ENCODE measurements around the gene ABCD1. TPM values are rescaled to one million over a fixed set of nuclear protein-coding genes. Genes with fewer than 3 reads are reported as not detected.
A peak's percentile ranks its signal among the peaks of the same experiment; 100 is the strongest.

The ABCD1 gene
- polyA plus RNA-seq, 3 donors, result 5.6 to 22.5 (median 5.8) TPM

- Histone ChIP-seq H3K4me2 (replicated peaks; ENCODE audit: extremely low read depth, low read length, poor library complexity, severe bottlenecking) (no peak overlapping the region), H3K79me2 (ENCODE audit: insufficient read depth, low read length) (no peaks in the 10 kb centered on the region), H3K9ac (ENCODE audit: insufficient read depth, low read length, poor library complexity, severe bottlenecking) (no peak overlapping the region), H4K20me1 (ENCODE audit: insufficient read depth, low read length) (no peaks in the 10 kb centered on the region), H3K4me3 (replicated peaks in 1 of 3; ENCODE audit: low read depth in 2 of 3, low read length in 3 of 3) (no peak overlapping the region), H3K27me3 (ENCODE audit: control insufficient read depth in 2 of 2, insufficient read depth in 2 of 2, low read length in 2 of 2) (peaks cover 0 to 21% of the 10 kb centered on the region in 2 donors), H2AFZ (ENCODE audit: insufficient read depth, low read depth, low read length, poor library complexity, severe bottlenecking) (no peak overlapping the region), H3K9me3 (replicated peaks in 1 of 2; ENCODE audit: control insufficient read depth in 1 of 2, insufficient read depth in 1 of 2, low read length in 2 of 2) (no peaks in the 10 kb centered on the region), H3K4me1 (ENCODE audit: control insufficient read depth in 1 of 2, insufficient read depth in 2 of 2, low read length in 2 of 2) (no peaks in the 10 kb centered on the region), H3K27ac (ENCODE audit: low read depth in 1 of 2, low read length in 2 of 2) (no peak overlapping the region), H3K36me3 (replicated peaks in 1 of 2; ENCODE audit: control insufficient read depth in 1 of 2, insufficient read depth in 2 of 2, low read length in 2 of 2) (peaks cover under 1 to 3% of the 10 kb centered on the region in 2 donors)
- no CpG with 5 or more reads among the region's 4 CpGs for WGBS (ENCODE audit: insufficient coverage)
- intact Hi-C loops (cut with micrococcal nuclease), result no loop called here
- Mint-ChIP-seq H3K9me3 (peaks cover 0 to 4% (median 0%) of the 10 kb centered on the region in 7 donors), H3K27me3 (ENCODE audit: low read depth in 3 of 3) (peaks cover 14 to 43% (median 27%) of the 10 kb centered on the region in 3 donors), H3K27ac (no peak overlapping the region), H3K4me3 (no peak overlapping the region), H3K36me3 (peaks cover 4 to 13% of the 10 kb centered on the region in 2 donors), H3K4me1 (peaks cover 3% of the 10 kb centered on the region)
- TF ChIP-seq, protein P1, sequence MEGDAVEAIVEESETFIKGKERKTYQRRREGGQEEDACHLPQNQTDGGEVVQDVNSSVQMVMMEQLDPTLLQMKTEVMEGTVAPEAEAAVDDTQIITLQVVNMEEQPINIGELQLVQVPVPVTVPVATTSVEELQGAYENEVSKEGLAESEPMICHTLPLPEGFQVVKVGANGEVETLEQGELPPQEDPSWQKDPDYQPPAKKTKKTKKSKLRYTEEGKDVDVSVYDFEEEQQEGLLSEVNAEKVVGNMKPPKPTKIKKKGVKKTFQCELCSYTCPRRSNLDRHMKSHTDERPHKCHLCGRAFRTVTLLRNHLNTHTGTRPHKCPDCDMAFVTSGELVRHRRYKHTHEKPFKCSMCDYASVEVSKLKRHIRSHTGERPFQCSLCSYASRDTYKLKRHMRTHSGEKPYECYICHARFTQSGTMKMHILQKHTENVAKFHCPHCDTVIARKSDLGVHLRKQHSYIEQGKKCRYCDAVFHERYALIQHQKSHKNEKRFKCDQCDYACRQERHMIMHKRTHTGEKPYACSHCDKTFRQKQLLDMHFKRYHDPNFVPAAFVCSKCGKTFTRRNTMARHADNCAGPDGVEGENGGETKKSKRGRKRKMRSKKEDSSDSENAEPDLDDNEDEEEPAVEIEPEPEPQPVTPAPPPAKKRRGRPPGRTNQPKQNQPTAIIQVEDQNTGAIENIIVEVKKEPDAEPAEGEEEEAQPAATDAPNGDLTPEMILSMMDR (IDR thresholded peaks at IDR 0.05), result no peak
- DNase-seq, result no peak
Observed at GRCh38 chrX:153692003-153692402, 32.7 kb upstream of the ABCD1 start.

DNA sequence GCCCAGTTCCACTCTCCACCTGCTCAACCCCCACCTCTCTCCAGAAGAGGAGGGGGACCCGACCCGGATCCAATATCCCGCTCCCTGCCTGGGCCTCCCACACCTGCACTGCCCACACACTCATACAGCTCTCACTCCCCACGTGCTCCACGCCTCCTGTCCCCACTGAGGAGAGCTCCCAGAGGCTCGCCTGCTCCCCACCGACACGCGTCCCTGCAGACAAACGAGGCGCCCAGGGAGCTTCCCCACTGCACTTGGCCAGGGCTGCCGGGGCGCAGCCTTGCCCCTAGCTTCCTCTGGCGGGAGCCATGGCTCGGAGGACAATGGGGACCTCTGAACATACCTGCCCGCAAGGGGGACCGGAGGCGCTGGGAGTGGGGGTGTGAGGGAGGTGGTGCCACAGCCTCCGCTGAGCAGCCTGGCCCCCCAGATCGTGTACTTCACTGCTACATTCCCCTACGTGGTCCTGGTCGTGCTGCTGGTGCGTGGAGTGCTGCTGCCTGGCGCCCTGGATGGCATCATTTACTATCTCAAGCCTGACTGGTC, 32.0 kb upstream of the ABCD1 start:
- Histone ChIP-seq H3K4me3 (replicated peaks in 1 of 3; ENCODE audit: low read depth in 2 of 3, low read length in 3 of 3) (no peak overlapping the region), H3K4me1 (ENCODE audit: control insufficient read depth in 1 of 2, insufficient read depth in 2 of 2, low read length in 2 of 2) (no peaks in the 10 kb centered on the region), H3K4me2 (replicated peaks; ENCODE audit: extremely low read depth, low read length, poor library complexity, severe bottlenecking) (no peak overlapping the region), H3K79me2 (ENCODE audit: insufficient read depth, low read length) (no peaks in the 10 kb centered on the region), H3K36me3 (replicated peaks in 1 of 2; ENCODE audit: control insufficient read depth in 1 of 2, insufficient read depth in 2 of 2, low read length in 2 of 2) (peaks cover 6 to 7% of the 10 kb centered on the region in 2 donors), H3K27me3 (ENCODE audit: control insufficient read depth in 2 of 2, insufficient read depth in 2 of 2, low read length in 2 of 2) (peaks cover 0 to 17% of the 10 kb centered on the region in 2 donors), H3K9me3 (replicated peaks in 1 of 2; ENCODE audit: control insufficient read depth in 1 of 2, insufficient read depth in 1 of 2, low read length in 2 of 2) (no peaks in the 10 kb centered on the region), H3K27ac (ENCODE audit: low read depth in 1 of 2, low read length in 2 of 2) (no peak overlapping the region), H3K9ac (ENCODE audit: insufficient read depth, low read length, poor library complexity, severe bottlenecking) (no peak overlapping the region), H4K20me1 (ENCODE audit: insufficient read depth, low read length) (peaks cover 2% of the 10 kb centered on the region), H2AFZ (ENCODE audit: insufficient read depth, low read depth, low read length, poor library complexity, severe bottlenecking) (no peak overlapping the region)
- peaks cover 10 to 19% of the 10 kb centered on the region in 2 donors for H3K36me3 Mint-ChIP-seq
- H3K4me3 Mint-ChIP-seq, result no peak overlapping the region
- WGBS (ENCODE audit: insufficient coverage), result 58% methylated on average over 8 of the region's 24 CpGs
- no peaks in the 10 kb centered on the region for H3K4me1 Mint-ChIP-seq
- TF ChIP-seq, protein P1 (IDR thresholded peaks at IDR 0.05), result no peak
- intact Hi-C loops (cut with micrococcal nuclease), result no loop called here
- peaks cover 0 to 3% (median 0%) of the 10 kb centered on the region in 7 donors for H3K9me3 Mint-ChIP-seq
- DNase-seq, result no peak
- peak overlapping the region in 2 of 7 donors; percentile 42 to 52 for H3K27ac Mint-ChIP-seq
- peaks cover 14 to 38% (median 27%) of the 10 kb centered on the region in 3 donors for H3K27me3 Mint-ChIP-seq (ENCODE audit: low read depth in 3 of 3)

Data from CD14-positive monocyte (primary cell).